ENCODE measurements around the gene OXTR.

Gene OXTR

DNA sequence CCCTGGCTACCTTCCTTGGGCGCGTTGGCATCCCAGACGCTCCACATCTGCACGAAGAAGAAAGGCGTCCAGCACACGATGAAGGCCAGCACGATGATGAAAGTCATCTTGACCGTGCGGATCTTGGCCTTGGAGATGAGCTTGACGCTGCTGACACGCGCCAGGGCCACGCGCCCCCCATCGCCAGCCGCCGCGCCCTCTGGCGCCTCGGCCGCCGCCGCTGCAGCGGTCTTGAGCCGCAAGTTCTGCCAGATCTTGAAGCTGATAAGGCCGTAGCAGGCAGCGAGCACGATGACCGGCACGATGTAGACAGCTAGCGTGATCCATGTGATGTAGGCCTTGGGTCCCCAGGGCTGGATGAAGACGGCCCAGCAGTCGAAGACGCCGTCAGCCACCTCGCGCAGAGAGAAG lies 2.2 kb downstream of the OXTR start:
- DNase-seq: no peak

DNA sequence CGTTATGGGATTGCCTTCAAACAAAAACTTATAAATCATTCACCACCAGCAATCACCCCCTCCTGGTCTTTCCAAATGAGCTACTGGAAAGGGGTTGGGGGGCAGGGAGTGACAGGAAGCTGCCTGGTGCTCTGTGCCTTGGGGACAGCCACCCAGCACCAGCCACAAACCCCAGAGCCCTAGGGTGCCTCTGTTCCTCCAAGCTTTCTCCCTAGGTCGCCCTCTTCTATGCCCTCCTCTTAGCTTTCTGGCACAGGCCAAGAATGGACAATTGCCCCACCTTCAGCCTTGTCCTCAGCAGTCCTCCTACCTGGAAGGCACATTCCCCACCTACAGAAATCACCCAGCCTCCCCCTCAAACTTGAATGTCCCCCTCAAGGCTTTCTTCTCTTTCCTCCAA lies 3.3 kb downstream of the OXTR start:
- DNase-seq: no peak

DNA sequence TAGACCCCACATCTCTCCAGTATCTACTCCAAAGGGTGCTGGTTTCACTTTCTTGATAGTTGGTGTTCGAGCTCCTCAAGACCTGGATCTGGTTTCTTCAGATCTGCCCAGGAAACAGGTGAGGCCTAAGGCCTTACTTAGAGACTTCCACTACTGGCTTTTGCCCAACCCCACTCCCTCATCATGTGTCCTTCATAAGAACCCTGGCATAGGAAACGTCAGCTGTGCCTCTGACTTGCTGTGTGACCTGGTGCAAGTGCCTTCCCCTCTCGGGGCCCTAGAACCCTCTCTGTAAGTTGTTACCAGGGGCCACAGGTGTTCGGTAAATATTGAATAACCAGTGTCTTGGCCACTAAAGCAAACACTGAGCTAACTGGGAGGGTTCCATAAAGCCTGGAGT lies 3.9 kb downstream of the OXTR start:
- no peak for DNase-seq

- DNase-seq: no peak
Observed at GRCh38 chr3:8764528-8764927, 4.9 kb downstream of the OXTR start.

GRCh38 chr3:8762607-8763377 lies 6.6 kb downstream of the OXTR start:
- DNase-seq: no peak

- DNase-seq: no peak
Observed at GRCh38 chr3:8761866-8762265, 7.5 kb downstream of the OXTR start.

DNA sequence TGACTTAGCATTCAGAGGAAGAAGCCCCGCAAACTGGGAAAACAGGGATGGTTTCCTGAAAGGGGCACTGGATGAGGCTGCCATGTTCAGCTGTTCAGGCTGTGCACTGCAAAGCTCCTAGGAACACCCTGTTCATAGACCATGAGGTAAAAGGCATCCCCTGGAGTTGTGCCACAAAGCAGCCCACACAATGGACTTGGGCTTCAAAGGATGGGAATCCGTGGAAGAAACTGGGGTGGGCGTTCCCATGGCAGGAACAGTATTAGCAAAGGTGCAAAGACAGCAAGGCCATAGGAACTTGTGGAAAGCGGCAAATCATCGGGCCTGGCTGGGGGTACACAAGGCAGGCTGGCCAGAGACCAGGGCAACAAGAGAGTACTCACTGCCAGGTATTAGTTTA lies 8.9 kb downstream of the OXTR start:
- DNase-seq: no peak

GRCh38 chr3:8760091-8760490 lies 9.3 kb downstream of the OXTR start:
- DNase-seq: no peak

DNA sequence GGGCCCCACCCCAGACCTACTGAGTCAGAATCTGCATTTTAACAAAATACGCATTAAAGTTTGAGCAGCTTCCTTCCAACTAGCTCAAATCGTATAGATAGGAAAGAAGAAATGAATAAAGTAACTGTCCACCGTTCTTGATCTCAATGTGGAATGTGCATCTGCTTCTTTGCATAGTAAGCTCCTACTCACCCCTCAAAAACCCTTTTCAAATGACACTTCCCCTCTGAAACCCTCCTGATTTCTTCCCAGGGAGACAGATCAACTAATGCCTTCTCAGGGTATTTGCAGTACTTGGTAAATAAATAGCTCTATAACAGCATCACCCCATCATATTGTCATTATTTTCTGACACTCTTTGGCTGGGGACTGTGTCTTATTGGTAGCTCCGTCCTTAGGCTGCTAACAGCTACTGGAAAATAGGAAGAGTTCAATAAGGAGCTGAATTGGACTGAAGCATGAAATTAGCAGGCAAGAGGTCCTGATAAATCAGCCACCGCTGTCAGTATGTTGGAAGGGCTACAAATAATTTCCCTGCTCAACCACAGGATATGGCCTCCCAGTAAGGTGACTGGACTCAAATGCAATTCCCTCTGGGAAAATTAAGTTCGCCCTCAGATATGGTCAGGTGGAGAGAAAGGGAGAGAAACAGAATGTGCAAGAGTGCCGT lies 10.2 kb downstream of the OXTR start:
- DNase-seq: no peak

- DNase-seq: no peak
Observed at GRCh38 chr3:8757551-8758518, 11.6 kb downstream of the OXTR start.

- DNase-seq: no peak
Observed at GRCh38 chr3:8756671-8757070, 12.7 kb downstream of the OXTR start.

DNA sequence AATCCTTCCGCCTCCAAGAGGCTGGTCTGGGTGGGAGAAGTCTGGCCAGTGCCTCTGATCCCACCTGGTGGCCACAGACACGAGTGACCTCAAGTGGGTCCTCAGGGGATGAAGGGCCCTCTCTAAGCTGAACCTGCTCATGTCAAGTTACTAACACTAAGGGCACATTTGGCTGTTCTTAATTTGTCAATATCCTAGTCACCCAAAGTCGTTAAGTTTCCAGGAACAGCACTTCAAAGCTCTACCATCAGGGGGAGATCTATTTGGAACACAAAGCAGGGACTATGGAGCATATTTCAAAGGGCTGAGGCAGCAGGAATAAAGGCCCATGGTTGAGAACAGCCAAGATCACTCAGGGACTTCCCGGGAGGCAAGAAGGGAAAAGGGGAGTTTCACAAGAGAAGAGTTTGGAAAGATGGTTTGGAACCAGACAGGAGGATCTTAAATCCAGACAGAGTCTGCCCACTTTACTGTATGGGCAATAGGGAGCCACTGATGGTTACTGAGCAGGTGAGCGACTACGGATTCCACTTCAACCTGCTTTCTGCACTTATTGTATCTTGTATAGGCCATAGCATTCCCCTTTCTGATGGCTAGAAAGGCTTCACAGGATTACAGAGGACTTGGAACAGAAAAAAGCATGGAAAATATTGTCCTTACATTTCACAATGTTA lies 13.7 kb downstream of the OXTR start:
- DNase-seq: no peak

DNA sequence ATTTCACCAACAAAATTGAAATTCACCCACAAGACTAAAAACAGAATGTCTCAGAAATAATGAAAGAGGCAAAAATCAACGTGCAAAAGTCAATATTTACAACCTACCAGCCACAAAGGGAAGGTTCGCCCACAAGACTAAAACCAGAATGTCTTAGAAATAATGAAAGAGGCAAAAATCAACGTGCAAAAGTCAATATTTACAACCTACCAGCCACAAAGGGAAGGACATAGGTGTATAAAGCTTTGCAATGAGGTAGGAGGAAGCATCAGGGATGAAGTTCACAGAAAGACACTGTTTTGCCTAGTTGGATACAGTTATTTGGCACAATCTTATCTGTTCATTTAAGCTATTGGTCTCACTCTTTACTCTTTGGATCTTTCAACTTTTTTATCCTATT lies 14.3 kb downstream of the OXTR start:
- no peak for DNase-seq

- DNase-seq: no peak
Observed at GRCh38 chr3:8752832-8753231, 16.6 kb downstream of the OXTR start.

GRCh38 chr3:8749316-8749715 lies 20.1 kb downstream of the OXTR start:
- no peak for DNase-seq

DNA sequence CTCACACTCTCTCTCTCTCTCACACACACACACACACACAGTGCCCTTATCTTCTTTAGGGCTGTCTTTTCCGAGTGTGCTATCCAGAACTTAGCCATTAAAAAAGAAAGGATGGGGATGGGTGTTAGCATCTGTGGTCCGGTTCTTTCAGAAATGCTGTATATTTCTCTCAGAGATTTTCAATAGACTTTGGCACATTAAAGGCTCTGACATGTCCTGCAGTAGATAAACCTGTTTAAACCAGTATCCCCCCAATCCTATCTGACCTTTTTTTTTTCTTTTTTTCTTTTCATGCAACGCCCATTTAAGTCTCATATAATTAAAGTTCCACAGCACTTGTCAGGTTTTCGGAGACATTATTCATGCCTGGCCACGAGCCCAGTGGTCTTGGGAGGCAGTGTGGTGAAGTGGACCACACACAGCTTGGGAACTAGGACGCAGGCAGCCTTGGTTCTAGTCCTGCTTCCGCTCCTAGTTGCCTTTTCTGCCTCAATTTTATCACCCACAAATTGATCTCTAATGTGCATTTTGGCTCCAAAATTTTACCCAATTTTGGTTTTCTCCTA lies 22.6 kb downstream of the OXTR start:
- no peak for DNase-seq

GRCh38 chr3:8745619-8746370 lies 23.6 kb downstream of the OXTR start:
- DNase-seq: no peak

DNA sequence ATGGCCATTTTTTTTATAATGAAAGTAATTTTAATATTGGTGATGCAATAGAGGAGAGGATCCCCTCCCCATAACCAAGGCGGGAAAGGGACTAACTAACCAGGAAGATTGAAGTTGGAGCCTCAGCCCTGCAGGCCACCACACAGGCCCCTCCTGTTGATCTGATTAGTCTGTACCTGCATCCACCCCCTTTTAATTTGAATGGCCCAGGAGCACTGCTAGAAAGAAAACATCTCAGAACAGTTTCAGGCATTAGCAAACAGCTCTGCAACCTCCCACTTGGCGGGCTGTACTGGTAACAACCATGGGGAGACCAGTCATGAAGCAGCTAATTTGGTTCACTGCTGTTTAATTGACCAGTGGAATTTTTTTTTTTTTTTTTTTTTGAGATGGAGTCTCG lies 25.5 kb downstream of the OXTR start:
- no peak for DNase-seq

GRCh38 chr3:8743021-8743601 lies 26.3 kb downstream of the OXTR start:
- DNase-seq: no peak

- DNase-seq: no peak
Observed at GRCh38 chr3:8741581-8742261, 27.7 kb downstream of the OXTR start.

Data from NCI-H2107 (cell line).